Common myeloid progenitor, CD34-positive (primary cell): ENCODE data around the gene PSD2.
"Not testable (repeated sequence)": the region's sequence is repeated elsewhere in the genome, so short reads cannot be mapped to it uniquely, and the experiment has no call there.

ENCODE experiments used
- CTCF ChIA-PET: fragments of 350-600 bp; sonication (Branson Sonifier 250); formaldehyde crosslinking; loops from one replicate; lab custom pipeline; 2021; ENCODE audit warnings: antibody characterized with exemption; lab: Charles Lee
- POLR2A ChIA-PET: fragments of 350-600 bp; sonication (Branson Sonifier 250); formaldehyde crosslinking; loops from one replicate; lab custom pipeline; 2021; ENCODE audit warnings: antibody characterized with exemption; lab: Charles Lee
- DNase-seq, 3 donors: peaks; one replicate each; pipeline versions ENCODE4 v3.0.0 to v3.0.0-alpha.2; 2013
- H3K27ac ChIP-seq, 2 experiments: 1 replicate in 1 of 2; 2 replicates in 1 of 2; pipeline ENCODE4 v1.7.0; 2013; ENCODE audit warnings: inconsistent platforms in 2 of 2, low read length in 2 of 2, mild to moderate bottlenecking in 2 of 2, low read depth in 1 of 2, moderate library complexity in 1 of 2; ENCODE audit not compliant: severe bottlenecking in 2 of 2, insufficient read depth in 1 of 2, poor library complexity in 1 of 2
- H3K27me3 ChIP-seq, 5 experiments: replicated peaks in 2 of 5; 1 replicate in 3 of 5; 2 replicates in 2 of 5; pipeline versions ENCODE4 v1.6.1 to v1.7.0; 2013; ENCODE audit warnings: low read length in 4 of 5, mild to moderate bottlenecking in 2 of 5, moderate library complexity in 2 of 5, inconsistent platforms in 1 of 5; ENCODE audit not compliant: insufficient read depth in 5 of 5, control insufficient read depth in 4 of 5
- H3K36me3 ChIP-seq, 4 experiments: 1 replicate in 2 of 4; 2 replicates in 2 of 4; pipeline versions ENCODE4 v1.6.1 to v1.7.0; 2013; ENCODE audit warnings: low read length in 3 of 4, control low read depth in 1 of 4, mild to moderate bottlenecking in 1 of 4; ENCODE audit not compliant: control insufficient read depth in 4 of 4, insufficient read depth in 4 of 4
- H3K4me1 ChIP-seq, 4 experiments: 1 replicate in 3 of 4; 2 replicates in 1 of 4; pipeline versions ENCODE4 v1.6.1 to v1.7.1; 2013; ENCODE audit warnings: low read length in 3 of 4, mild to moderate bottlenecking in 3 of 4, control low read depth in 1 of 4, inconsistent platforms in 1 of 4, moderate library complexity in 1 of 4; ENCODE audit not compliant: control insufficient read depth in 4 of 4, insufficient read depth in 4 of 4; ENCODE audit errors: control extremely low read depth in 1 of 4
- H3K4me3 ChIP-seq, 7 experiments: 1 replicate in 4 of 7; 2 replicates in 3 of 7; pipeline versions ENCODE4 v1.5.1 to v1.7.0; 2013; ENCODE audit warnings: mild to moderate bottlenecking in 7 of 7, low read length in 6 of 7, moderate library complexity in 6 of 7, inconsistent platforms in 2 of 7, low read depth in 2 of 7, control low read depth in 1 of 7; ENCODE audit not compliant: insufficient read depth in 4 of 7, control insufficient read depth in 1 of 7; ENCODE audit errors: extremely low read depth in 1 of 7
- H3K9me3 ChIP-seq, 5 experiments: 1 replicate in 4 of 5; 2 replicates in 1 of 5; pipeline versions ENCODE4 v1.6.1 to v1.7.1; 2013; ENCODE audit warnings: low read length in 4 of 5, mild to moderate bottlenecking in 2 of 5, inconsistent platforms in 1 of 5, low read depth in 1 of 5, moderate library complexity in 1 of 5; ENCODE audit not compliant: control insufficient read depth in 4 of 5, insufficient read depth in 2 of 5; ENCODE audit errors: control extremely low read depth in 1 of 5
- WGBS: methylation state at CpG from one replicate; pipeline ENCODE4 v1.1.5; 2013; ENCODE audit not compliant: insufficient coverage; 5-methylcytosine and 5-hydroxymethylcytosine counted together

Gene PSD2

DNA sequence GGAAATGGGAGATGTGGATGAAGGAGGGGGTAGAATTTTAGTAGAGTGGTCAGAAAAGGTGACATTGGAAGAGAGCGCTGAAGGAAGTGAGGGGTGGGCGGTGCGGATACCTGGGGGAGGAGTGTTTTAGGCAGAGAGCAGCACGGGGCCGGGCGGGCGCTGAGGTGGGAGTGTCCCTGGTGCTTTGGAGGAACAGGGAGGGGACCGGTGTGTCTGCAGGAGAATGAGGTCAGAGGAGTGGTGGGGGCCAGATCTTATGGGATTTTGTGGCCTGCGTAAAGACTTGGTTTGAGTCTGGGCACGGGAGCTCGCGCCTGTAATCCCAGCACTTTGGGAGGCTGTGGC is 5.8 kb upstream of the PSD2 start:
- Histone ChIP-seq H3K4me1 (peaks cover 0 to 9% (median 8%) of the 10 kb centered on the region in 4 experiments), H3K27me3 (peaks cover 0 to 36% (median 24%) of the 10 kb centered on the region in 5 experiments), H3K27ac (no peak overlapping the region), H3K9me3 (no peaks in the 10 kb centered on the region), H3K36me3 (no peaks in the 10 kb centered on the region), H3K4me3 (no peak overlapping the region)
- DNase-seq = no peak
- WGBS = 95% methylated on average over 12 of the region's 12 CpGs
- POLR2A ChIA-PET = no interaction called here
- CTCF ChIA-PET = interaction anchor here (0.6 to 9.8 kb wide), 5 partner anchors 10 to 180 kb away, joined by 3 to 155 read pairs (median 6); no protein-coding TSS in a partner anchor

DNA sequence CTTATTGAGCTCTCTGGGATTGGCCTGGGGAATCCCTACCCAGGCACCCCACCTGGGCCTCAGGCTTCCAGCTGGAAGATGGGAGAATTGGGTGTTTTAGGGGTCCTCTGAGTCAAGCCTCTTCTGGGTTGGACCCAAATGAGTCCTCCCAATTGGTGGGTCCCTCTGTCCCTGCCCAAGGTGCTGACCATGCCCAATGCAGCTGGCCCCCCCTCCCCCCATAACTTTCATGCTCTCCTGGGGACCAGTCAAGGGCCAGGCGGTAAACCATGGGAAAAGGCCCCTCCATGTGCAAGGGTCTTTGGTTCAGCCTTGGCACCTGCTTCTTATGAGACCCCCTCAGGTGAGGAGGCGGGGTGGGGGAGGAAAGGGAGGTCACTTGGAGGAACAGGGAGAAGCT is 3.4 kb upstream of the PSD2 start:
- peaks cover 0 to 18% (median 12%) of the 10 kb centered on the region in 4 experiments for H3K4me1 ChIP-seq
- H3K27me3 ChIP-seq = peaks cover 2 to 55% (median 29%) of the 10 kb centered on the region in 5 experiments
- no peak overlapping the region for H3K4me3 ChIP-seq
- CTCF ChIA-PET = interaction anchor here (0.8 to 9.8 kb wide), 6 partner anchors 15 to 348 kb away, joined by 3 to 155 read pairs (median 6); no protein-coding TSS in a partner anchor
- no peaks in the 10 kb centered on the region for H3K36me3 ChIP-seq
- POLR2A ChIA-PET = interaction anchor here (0.8 to 1.0 kb wide), 2 partner anchors 11 to 194 kb away, joined by 3 read pairs; no protein-coding TSS in a partner anchor
- no peak overlapping the region for H3K27ac ChIP-seq
- no peak for DNase-seq
- WGBS = 100% methylated on average over 1 of the region's 2 CpGs
- no peaks in the 10 kb centered on the region for H3K9me3 ChIP-seq

DNA sequence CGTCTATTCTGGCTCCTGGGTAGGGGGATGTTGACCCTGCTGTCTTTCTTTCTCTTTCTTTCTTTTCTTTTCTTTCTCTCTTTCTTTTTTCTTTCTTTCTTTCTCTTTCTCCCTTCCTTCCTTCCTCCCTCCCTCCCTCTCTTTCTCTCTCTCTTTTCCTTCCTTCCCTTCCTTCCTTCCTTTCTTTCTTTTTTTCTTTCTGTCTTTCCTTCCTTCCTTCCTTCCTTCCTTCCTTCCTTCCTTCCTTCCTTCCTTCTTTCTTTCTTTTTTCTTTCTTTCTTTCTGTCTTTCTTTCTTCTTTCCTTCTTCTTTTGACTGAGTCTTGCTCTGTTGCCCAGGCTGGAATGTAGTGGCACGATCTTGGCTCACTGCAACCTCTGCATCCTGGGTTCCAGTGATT is 3.0 kb upstream of the PSD2 start:
- not testable (repeated sequence) for H3K27ac ChIP-seq, DNase-seq, H3K4me3 ChIP-seq, H3K36me3 ChIP-seq, H3K9me3 ChIP-seq
- ChIA-PET POLR2A (interaction anchor here (1.0 kb wide), 1 partner anchor 11 kb away, joined by 3 read pairs; no protein-coding TSS in a partner anchor), CTCF (interaction anchor here (0.9 to 9.8 kb wide), 5 partner anchors 14 to 177 kb away, joined by 3 to 155 read pairs (median 9); no protein-coding TSS in a partner anchor)
- H3K4me1 ChIP-seq = peaks cover 0 to 16% (median 9%) of the 10 kb centered on the region in 4 experiments
- WGBS = 100% methylated on average over 1 of the region's 2 CpGs
- peaks cover 2 to 59% (median 31%) of the 10 kb centered on the region in 5 experiments for H3K27me3 ChIP-seq

DNA sequence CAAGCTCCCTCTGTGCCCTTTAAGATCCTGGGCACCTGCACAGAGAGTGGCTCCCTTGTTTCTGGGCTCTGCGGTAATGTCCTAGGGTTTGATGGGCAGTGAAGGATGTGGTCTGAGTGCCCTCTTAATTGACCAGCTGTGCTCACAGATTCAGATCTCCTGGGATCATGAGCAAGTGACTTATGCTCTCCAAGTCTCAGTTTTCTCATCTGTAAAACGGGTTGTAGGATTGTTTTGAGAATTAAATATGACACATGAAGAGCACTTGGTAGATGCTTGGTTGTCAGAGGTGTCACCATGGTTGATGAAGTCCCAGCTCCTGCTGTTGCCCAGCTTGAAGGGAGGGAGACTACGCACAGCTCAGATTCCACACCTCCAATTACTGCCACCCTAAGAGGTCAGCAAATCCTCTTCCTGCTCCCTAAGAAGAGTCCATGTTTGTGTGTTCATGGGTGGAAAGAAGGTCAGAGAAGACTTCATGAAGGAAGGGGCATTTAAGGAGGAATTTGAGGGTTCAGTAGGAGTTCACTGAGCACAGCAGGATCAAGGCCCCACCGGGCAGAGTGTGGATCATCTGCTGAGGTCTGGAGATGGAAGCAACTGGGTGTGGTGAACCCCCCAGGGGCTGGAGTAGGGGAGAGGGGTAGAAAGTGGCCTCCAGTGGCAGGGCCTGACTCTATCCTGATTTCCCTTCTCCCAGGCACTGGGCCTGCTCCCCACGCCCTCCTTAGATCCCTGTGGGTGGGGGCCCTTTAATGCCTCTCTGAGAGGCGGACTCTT is 1.4 kb upstream of the PSD2 start:
- WGBS = 77% methylated on average over 5 of the region's 6 CpGs
- H3K27me3 ChIP-seq = peaks cover 7 to 67% (median 36%) of the 10 kb centered on the region in 5 experiments
- H3K27ac ChIP-seq = no peak overlapping the region
- H3K4me1 ChIP-seq = peaks cover 0 to 10% (median 3%) of the 10 kb centered on the region in 4 experiments
- H3K9me3 ChIP-seq = no peaks in the 10 kb centered on the region
- no peak for DNase-seq
- POLR2A ChIA-PET = no interaction called here
- no peaks in the 10 kb centered on the region for H3K36me3 ChIP-seq
- CTCF ChIA-PET = interaction anchor here (0.9 to 9.8 kb wide), 5 partner anchors 14 to 192 kb away, joined by 3 to 155 read pairs (median 3); no protein-coding TSS in a partner anchor
- no peak overlapping the region for H3K4me3 ChIP-seq

DNA sequence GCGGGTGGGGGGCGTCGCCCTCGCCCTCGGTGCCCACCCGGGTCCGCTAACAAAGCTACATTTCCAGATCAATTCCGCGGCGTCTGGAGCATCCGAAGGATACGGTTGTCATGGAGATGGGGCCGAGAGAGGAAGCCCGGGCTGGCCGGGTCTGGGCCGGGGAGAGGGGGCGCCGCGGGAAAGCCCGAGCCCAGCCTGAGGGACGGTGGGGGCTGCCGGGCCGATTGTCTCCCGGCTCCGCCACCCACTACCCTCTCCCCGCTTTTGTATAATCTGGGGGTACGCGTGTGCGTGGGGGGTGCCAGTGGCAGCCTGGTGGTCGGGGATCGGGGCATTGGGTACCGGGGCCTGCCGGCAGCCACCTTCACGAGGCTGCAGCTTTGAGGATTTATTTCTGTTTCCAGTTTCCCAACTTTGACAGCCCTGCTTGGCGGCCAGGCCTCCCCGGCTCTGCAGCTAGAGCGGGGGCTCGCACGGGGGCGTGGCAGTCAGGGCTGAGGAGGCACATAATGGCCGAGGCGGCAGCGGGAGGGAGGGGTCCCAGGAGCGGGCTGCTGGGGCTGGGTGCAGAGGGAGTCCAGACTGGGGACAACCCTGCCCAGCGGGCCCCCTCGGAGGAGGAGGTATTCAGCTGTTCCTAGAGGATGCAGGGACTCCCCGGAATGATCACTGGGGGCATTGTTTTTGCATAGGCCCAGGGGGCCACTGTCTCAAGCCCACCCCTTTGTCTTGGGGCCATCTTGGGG is 626 bp downstream of the PSD2 start:
- H3K36me3 ChIP-seq = no peaks in the 10 kb centered on the region
- H3K4me1 ChIP-seq = peaks cover 0 to 10% (median 3%) of the 10 kb centered on the region in 4 experiments
- no peaks in the 10 kb centered on the region for H3K9me3 ChIP-seq
- peak in 1 of 3 donors; percentile 23 for DNase-seq
- CTCF ChIA-PET = interaction anchor here (1.0 to 4.4 kb wide), 4 partner anchors 9 to 67 kb away, joined by 3 to 29 read pairs (median 7); no protein-coding TSS in a partner anchor
- 2% methylated on average over 43 of the region's 47 CpGs for WGBS
- peaks cover 7 to 78% (median 36%) of the 10 kb centered on the region in 5 experiments for H3K27me3 ChIP-seq
- POLR2A ChIA-PET = no interaction called here
- peak overlapping the region in 2 of 7 experiments; percentile 13 to 40 for H3K4me3 ChIP-seq
- no peak overlapping the region for H3K27ac ChIP-seq

DNA sequence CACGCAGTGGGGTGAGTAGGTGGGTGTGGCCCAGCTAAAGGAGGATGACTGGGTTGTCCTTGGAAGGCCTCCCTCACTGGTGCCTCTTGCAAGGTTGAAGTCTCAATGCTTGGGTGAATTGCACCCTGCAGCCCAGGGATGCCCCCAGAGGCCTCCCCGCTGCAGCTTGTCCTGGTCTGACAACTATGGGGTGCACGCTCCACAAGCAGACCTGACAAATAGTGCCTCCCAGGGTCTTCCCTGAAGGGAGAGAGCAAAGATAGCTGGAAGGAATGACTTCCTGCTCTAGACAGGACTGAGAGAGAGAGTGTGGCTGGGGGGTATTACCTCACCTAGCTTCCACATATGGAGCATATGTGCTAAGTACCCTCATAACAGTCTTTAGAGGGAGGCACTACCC is 1.7 kb downstream of the PSD2 start:
- H3K4me1 ChIP-seq = peaks cover 0 to 10% (median 3%) of the 10 kb centered on the region in 4 experiments
- CTCF ChIA-PET = interaction anchor here (1.0 to 4.4 kb wide), 8 partner anchors 9 to 171 kb away, joined by 3 to 29 read pairs (median 6); no protein-coding TSS in a partner anchor
- POLR2A ChIA-PET = no interaction called here
- DNase-seq = no peak
- no peaks in the 10 kb centered on the region for H3K36me3 ChIP-seq
- no peaks in the 10 kb centered on the region for H3K9me3 ChIP-seq
- no peak overlapping the region for H3K27ac ChIP-seq
- H3K4me3 ChIP-seq = no peak overlapping the region
- WGBS = 79% methylated on average over 2 of the region's 3 CpGs
- peaks cover 7 to 89% (median 37%) of the 10 kb centered on the region in 5 experiments for H3K27me3 ChIP-seq
